Nephron (organoid): ENCODE data around the gene UAP1L1.
"Not testable (repeated sequence)": the region's sequence is repeated elsewhere in the genome, so short reads cannot be mapped to it uniquely, and the experiment has no call there.

Source experiments
- H3K27ac Mint-ChIP-seq, 3 experiments: 2 replicates each; pipeline ENCODE4 v1.8.0; 2020; ENCODE audit warnings: mixed read lengths in 3 of 3, mild to moderate bottlenecking in 2 of 3, moderate library complexity in 1 of 3
- H3K27me3 Mint-ChIP-seq: 2 replicates; pipeline ENCODE4 v1.8.0; 2021; ENCODE audit warnings: low read depth, mild to moderate bottlenecking, moderate library complexity, mixed read lengths
- H3K36me3 Mint-ChIP-seq: 2 replicates; pipeline ENCODE4 v1.8.0; 2020; ENCODE audit warnings: low read depth, mixed read lengths
- H3K4me1 Mint-ChIP-seq: 2 replicates; pipeline ENCODE4 v1.8.0; 2020; ENCODE audit warnings: mixed read lengths
- H3K4me3 Mint-ChIP-seq, 3 experiments: 2 replicates each; pipeline ENCODE4 v1.8.0; 2020; ENCODE audit warnings: mild to moderate bottlenecking in 3 of 3, mixed read lengths in 3 of 3, moderate library complexity in 2 of 3
- H3K9me3 Mint-ChIP-seq: 2 replicates; pipeline ENCODE4 v1.8.0; 2020; ENCODE audit warnings: mixed read lengths
- TF ChIP-seq, protein P1 (sequence below), 3 experiments: fragments of 200-600 bp; sonication (generic); IDR thresholded peaks; one replicate each; pipeline ENCODE4 v1.5.0; 2021; ENCODE audit warnings: antibody characterized with exemption in 3 of 3; ENCODE audit not compliant: unreplicated experiment in 3 of 3

Gene UAP1L1

GRCh38 chr9:137058521-137059234 is 18.6 kb upstream of the UAP1L1 start:
- Mint-ChIP-seq H3K27me3 (peaks cover 52% of the 10 kb centered on the region), H3K36me3 (no peaks in the 10 kb centered on the region), H3K4me1 (peaks cover 25% of the 10 kb centered on the region), H3K27ac (peak overlapping the region in 2 of 3 experiments; percentile 46 to 50), H3K4me3 (no peak overlapping the region), H3K9me3 (no peaks in the 10 kb centered on the region)
- TF ChIP-seq, protein P1, sequence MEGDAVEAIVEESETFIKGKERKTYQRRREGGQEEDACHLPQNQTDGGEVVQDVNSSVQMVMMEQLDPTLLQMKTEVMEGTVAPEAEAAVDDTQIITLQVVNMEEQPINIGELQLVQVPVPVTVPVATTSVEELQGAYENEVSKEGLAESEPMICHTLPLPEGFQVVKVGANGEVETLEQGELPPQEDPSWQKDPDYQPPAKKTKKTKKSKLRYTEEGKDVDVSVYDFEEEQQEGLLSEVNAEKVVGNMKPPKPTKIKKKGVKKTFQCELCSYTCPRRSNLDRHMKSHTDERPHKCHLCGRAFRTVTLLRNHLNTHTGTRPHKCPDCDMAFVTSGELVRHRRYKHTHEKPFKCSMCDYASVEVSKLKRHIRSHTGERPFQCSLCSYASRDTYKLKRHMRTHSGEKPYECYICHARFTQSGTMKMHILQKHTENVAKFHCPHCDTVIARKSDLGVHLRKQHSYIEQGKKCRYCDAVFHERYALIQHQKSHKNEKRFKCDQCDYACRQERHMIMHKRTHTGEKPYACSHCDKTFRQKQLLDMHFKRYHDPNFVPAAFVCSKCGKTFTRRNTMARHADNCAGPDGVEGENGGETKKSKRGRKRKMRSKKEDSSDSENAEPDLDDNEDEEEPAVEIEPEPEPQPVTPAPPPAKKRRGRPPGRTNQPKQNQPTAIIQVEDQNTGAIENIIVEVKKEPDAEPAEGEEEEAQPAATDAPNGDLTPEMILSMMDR (IDR thresholded peaks at IDR 0.05; ENCODE audit: unreplicated experiment in 3 of 3) = no peak

- Mint-ChIP-seq H3K27ac (no peak overlapping the region), H3K36me3 (no peaks in the 10 kb centered on the region), H3K4me3 (no peak overlapping the region), H3K27me3 (peaks cover 32% of the 10 kb centered on the region), H3K4me1 (peaks cover 13% of the 10 kb centered on the region), H3K9me3 (no peaks in the 10 kb centered on the region)
- TF ChIP-seq, protein P1 (IDR thresholded peaks at IDR 0.05; ENCODE audit: unreplicated experiment in 3 of 3) = no peak
Measured at GRCh38 chr9:137062384-137062783, 14.9 kb upstream of the UAP1L1 start.

GRCh38 chr9:137062798-137063197 is 14.5 kb upstream of the UAP1L1 start:
- H3K4me1 Mint-ChIP-seq, H3K36me3 Mint-ChIP-seq, H3K9me3 Mint-ChIP-seq, H3K27ac Mint-ChIP-seq, H3K4me3 Mint-ChIP-seq: not testable (repeated sequence)
- peaks cover 32% of the 10 kb centered on the region for H3K27me3 Mint-ChIP-seq

GRCh38 chr9:137063311-137064026 is 13.8 kb upstream of the UAP1L1 start:
- H3K27ac Mint-ChIP-seq = no peak overlapping the region
- peaks cover 4% of the 10 kb centered on the region for H3K4me1 Mint-ChIP-seq
- peaks cover 28% of the 10 kb centered on the region for H3K27me3 Mint-ChIP-seq
- no peaks in the 10 kb centered on the region for H3K9me3 Mint-ChIP-seq
- H3K4me3 Mint-ChIP-seq = no peak overlapping the region
- TF ChIP-seq, protein P1 (IDR thresholded peaks at IDR 0.05; ENCODE audit: unreplicated experiment in 3 of 3) = no peak
- H3K36me3 Mint-ChIP-seq = no peaks in the 10 kb centered on the region

- TF ChIP-seq, protein P1 (IDR thresholded peaks at IDR 0.05; ENCODE audit: unreplicated experiment in 3 of 3) = peak; percentile 93 to 96 (median 94)
- Mint-ChIP-seq H3K4me3 (no peak overlapping the region), H3K27me3 (peaks cover 20% of the 10 kb centered on the region), H3K36me3 (no peaks in the 10 kb centered on the region), H3K9me3 (no peaks in the 10 kb centered on the region), H3K4me1 (no peaks in the 10 kb centered on the region), H3K27ac (no peak overlapping the region)
Measured at GRCh38 chr9:137064027-137064879, 13.1 kb upstream of the UAP1L1 start.

- Mint-ChIP-seq H3K4me1 (no peaks in the 10 kb centered on the region), H3K27me3 (peaks cover 20% of the 10 kb centered on the region), H3K27ac (no peak overlapping the region), H3K9me3 (no peaks in the 10 kb centered on the region), H3K4me3 (no peak overlapping the region), H3K36me3 (no peaks in the 10 kb centered on the region)
- TF ChIP-seq, protein P1 (IDR thresholded peaks at IDR 0.05; ENCODE audit: unreplicated experiment in 3 of 3) = no peak
Measured at GRCh38 chr9:137064880-137065164, 12.5 kb upstream of the UAP1L1 start.
